Measurements from ENCODE around the gene TSPYL2. TPM values are rescaled to one million over a fixed set of nuclear protein-coding genes. Genes with fewer than 3 reads are reported as not detected.

Gene TSPYL2
- total and polyA plus RNA-seq, 2 donors (not counting 1 experiment from before 2014, with no cell fraction given) = 101 to 126 TPM

GRCh38 chrX:53114864-53115549, 32.8 kb downstream of the TSPYL2 start:
- WGBS (ENCODE audit: insufficient coverage) = 97% methylated on average over 5 of the region's 6 CpGs
- DNase-seq (no peak), ATAC-seq (ENCODE audit: low read depth) (no peak)
- Histone ChIP-seq H3K36me3 (replicated peaks in 1 of 2; ENCODE audit: control extremely low read depth in 1 of 2, control insufficient read depth in 1 of 2, extremely low read depth in 1 of 2, insufficient read depth in 2 of 2, low read length in 1 of 2) (peaks cover 0 to 2% of the 10 kb centered on the region in 2 experiments), H3K79me2 (ENCODE audit: control insufficient read depth, insufficient read depth, low read length) (peaks cover 13% of the 10 kb centered on the region), H4K20me1 (ENCODE audit: control insufficient read depth, insufficient read depth, low read length, poor library complexity, severe bottlenecking) (no peaks in the 10 kb centered on the region), H3K4me1 (ENCODE audit: control insufficient read depth in 2 of 2, insufficient read depth in 2 of 2, low read length in 2 of 2) (no peaks in the 10 kb centered on the region), H3K4me3 (ENCODE audit: control extremely low read depth in 1 of 5, extremely low read depth in 1 of 5, insufficient read depth in 1 of 5, low read depth in 2 of 5, low read length in 4 of 5) (no peak overlapping the region), H3K4me2 (replicated peaks; ENCODE audit: low read depth, low read length, poor library complexity, severe bottlenecking) (no peak overlapping the region), H3K27me3 (replicated peaks in 1 of 4; ENCODE audit: control extremely low read depth in 1 of 4, control insufficient read depth in 3 of 4, insufficient read depth in 4 of 4, low read length in 3 of 4) (no peaks in the 10 kb centered on the region), H3K9me3 (ENCODE audit: control extremely low read depth in 1 of 3, control insufficient read depth in 2 of 3, insufficient read depth in 1 of 3, low read length in 2 of 3) (no peaks in the 10 kb centered on the region), H3K9ac (ENCODE audit: low read length) (no peak overlapping the region), H3K27ac (ENCODE audit: low read length in 2 of 2) (no peak overlapping the region), H2AFZ (ENCODE audit: insufficient read depth, low read depth, low read length, poor library complexity, severe bottlenecking) (no peak overlapping the region)
- Mint-ChIP-seq H3K9me3 (ENCODE audit: insufficient read depth) (no peaks in the 10 kb centered on the region), H3K27me3 (no peaks in the 10 kb centered on the region), H3K4me3 (no peak overlapping the region), H3K4me1 (peaks cover 7% of the 10 kb centered on the region), H3K27ac (no peak overlapping the region)
- TF ChIP-seq EZH2 (IDR thresholded peaks at IDR 0.05; ENCODE audit: borderline replicate concordance, insufficient read depth, low read depth, low read length, poor library complexity, severe bottlenecking) = no peak
- TF ChIP-seq CTCF (IDR thresholded peaks at IDR 0.05) = no peak
- intact Hi-C loops (cut with micrococcal nuclease) = no loop called here
- ChIA-PET POLR2A (no interaction called here), CTCF (no interaction called here)

- Histone ChIP-seq H3K27ac (ENCODE audit: low read length in 2 of 2) (no peak overlapping the region), H3K27me3 (replicated peaks in 1 of 4; ENCODE audit: control extremely low read depth in 1 of 4, control insufficient read depth in 3 of 4, insufficient read depth in 4 of 4, low read length in 3 of 4) (no peaks in the 10 kb centered on the region), H3K4me1 (ENCODE audit: control insufficient read depth in 2 of 2, insufficient read depth in 2 of 2, low read length in 2 of 2) (no peaks in the 10 kb centered on the region), H3K9ac (ENCODE audit: low read length) (no peak overlapping the region), H3K36me3 (replicated peaks in 1 of 2; ENCODE audit: control extremely low read depth in 1 of 2, control insufficient read depth in 1 of 2, extremely low read depth in 1 of 2, insufficient read depth in 2 of 2, low read length in 1 of 2) (peaks cover 0 to 2% of the 10 kb centered on the region in 2 experiments), H3K9me3 (ENCODE audit: control extremely low read depth in 1 of 3, control insufficient read depth in 2 of 3, insufficient read depth in 1 of 3, low read length in 2 of 3) (no peaks in the 10 kb centered on the region), H4K20me1 (ENCODE audit: control insufficient read depth, insufficient read depth, low read length, poor library complexity, severe bottlenecking) (no peaks in the 10 kb centered on the region), H2AFZ (ENCODE audit: insufficient read depth, low read depth, low read length, poor library complexity, severe bottlenecking) (no peak overlapping the region), H3K4me3 (ENCODE audit: control extremely low read depth in 1 of 5, extremely low read depth in 1 of 5, insufficient read depth in 1 of 5, low read depth in 2 of 5, low read length in 4 of 5) (no peak overlapping the region), H3K79me2 (ENCODE audit: control insufficient read depth, insufficient read depth, low read length) (peaks cover 13% of the 10 kb centered on the region), H3K4me2 (replicated peaks; ENCODE audit: low read depth, low read length, poor library complexity, severe bottlenecking) (no peak overlapping the region)
- Mint-ChIP-seq H3K27me3 (no peaks in the 10 kb centered on the region), H3K9me3 (ENCODE audit: insufficient read depth) (no peaks in the 10 kb centered on the region), H3K4me3 (no peak overlapping the region), H3K27ac (no peak overlapping the region), H3K4me1 (peaks cover 7% of the 10 kb centered on the region)
- intact Hi-C loops (cut with micrococcal nuclease) = no loop called here
- POLR2A ChIA-PET = no interaction called here
- DNase-seq = no peak
- WGBS (ENCODE audit: insufficient coverage) = no CpG with 5 or more reads among the region's 2 CpGs
- ATAC-seq (ENCODE audit: low read depth) = no peak
- CTCF ChIA-PET = no interaction called here
- TF ChIP-seq EZH2 (IDR thresholded peaks at IDR 0.05; ENCODE audit: borderline replicate concordance, insufficient read depth, low read depth, low read length, poor library complexity, severe bottlenecking) = no peak
- TF ChIP-seq CTCF (IDR thresholded peaks at IDR 0.05) = no peak
Measured at GRCh38 chrX:53115550-53115874, 33.3 kb downstream of the TSPYL2 start.
